K562 (cell line): ENCODE data around the gene TXNL4A. TPM values are rescaled to one million over a fixed set of nuclear protein-coding genes. Genes with fewer than 3 reads are reported as not detected.

Experiments
- CHAMP1 ChIP-seq: fragments of 450-650 bp; IDR thresholded peaks from 2 replicates; pipeline ENCODE4 v1.6.1; 2016; ENCODE audit warnings: mild to moderate bottlenecking
- DLX4 ChIP-seq: fragments of 250-450 bp; sonication (Bioruptor Pico); IDR thresholded peaks from 2 replicates; pipeline ENCODE4 v1.6.1; 2021; ENCODE audit warnings: mild to moderate bottlenecking
- HNRNPH1 ChIP-seq: fragments of 200-400 bp; formaldehyde crosslinking; optimal IDR thresholded peaks from 2 replicates; pipeline ENCODE3; 2017; ENCODE audit warnings: low read depth, mild to moderate bottlenecking, low read length, moderate library complexity
- MTA2 ChIP-seq: fragments of 450-650 bp; IDR thresholded peaks from 2 replicates; pipeline ENCODE4 v1.6.1; 2016; ENCODE audit warnings: low read depth
- NR2C2 ChIP-seq, 2 experiments: fragments of 200-800 bp in 1 of 2; sonication (Bioruptor generic) in 1 of 2; sonication (generic) in 1 of 2; formaldehyde crosslinking in 1 of 2; IDR thresholded peaks; 2 replicates each; pipeline versions ENCODE4 v1.6.1 to v1.8.0; 2016 to 2022; ENCODE audit warnings: mild to moderate bottlenecking in 1 of 2, missing compliant biosample characterization in 1 of 2, missing genetic modification characterization in 1 of 2, missing genetic modification reagents in 1 of 2
- POLR2B ChIP-seq: fragments of 450-650 bp; IDR thresholded peaks from 2 replicates; pipeline ENCODE4 v1.6.1; 2018; ENCODE audit warnings: low read depth; ENCODE audit not compliant: partially characterized antibody
- RBBP5 ChIP-seq: fragments of 200-600 bp; sonication (generic); IDR thresholded peaks from 2 replicates; pipeline ENCODE4 v1.6.1; 2012; ENCODE audit warnings: borderline replicate concordance, mild to moderate bottlenecking, low read length, control low read depth, inconsistent platforms; ENCODE audit not compliant: insufficient read depth, poor library complexity, severe bottlenecking
- SIN3B ChIP-seq: fragments of 450-650 bp; IDR thresholded peaks from 2 replicates; pipeline ENCODE4 v1.6.1; 2017; ENCODE audit warnings: low read depth, mild to moderate bottlenecking, moderate library complexity
- THRB ChIP-seq: fragments of 450-650 bp; formaldehyde crosslinking; conservative IDR thresholded peaks from 2 replicates; pipeline ENCODE4 v1.4.0; 2022; ENCODE audit warnings: mild to moderate bottlenecking, missing genetic modification characterization
- ZBTB7A ChIP-seq: IDR thresholded peaks from 2 replicates; pipeline ENCODE4 v1.6.1; 2011; ENCODE audit warnings: low read depth, mild to moderate bottlenecking, low read length, moderate library complexity, borderline replicate concordance; ENCODE audit not compliant: control insufficient read depth
- ZNF12 ChIP-seq: sonication (generic); formaldehyde crosslinking; IDR thresholded peaks from 2 replicates; pipeline ENCODE4 v1.4.0; 2020; ENCODE audit warnings: mild to moderate bottlenecking, missing genetic modification reagents
- ZNF175 ChIP-seq: fragments of 200-800 bp; sonication (Bioruptor generic); IDR thresholded peaks from 2 replicates; pipeline ENCODE4 v1.6.1; 2016; ENCODE audit warnings: low read depth, mild to moderate bottlenecking, missing genetic modification characterization, missing compliant biosample characterization
- ZNF23 ChIP-seq: fragments of 250-450 bp; sonication (Bioruptor Pico); IDR thresholded peaks from 2 replicates; pipeline ENCODE4 v1.4.0; 2020; ENCODE audit warnings: mild to moderate bottlenecking
- ZNF696 ChIP-seq: fragments of 250-450 bp; sonication (Bioruptor Pico); conservative IDR thresholded peaks from 2 replicates; pipeline ENCODE4 v1.4.0; 2020; ENCODE audit warnings: mild to moderate bottlenecking, moderate library complexity
- polyA plus RNA-seq, 8 experiments: library from polyadenylated mRNA; depleted of rRNA in 4 of 8; stranded (reverse) in 5 of 8; unstranded in 3 of 8; fragments of >200 nt; fragmentation: Nextera tagmentation in 2 of 8; fragmentation: Illumina TruSeq in 1 of 8; extraction: Ambion mirVana in 2 of 8; extraction: Trizol in 1 of 8; gene quantifications; 2 replicates each; pipeline versions ENCODE4 v1.2.1 to v1.2.3, GENCODE V29; 2011 to 2014; ENCODE audit warnings: inconsistent platforms in 1 of 8, missing spikeins in 1 of 8
- total RNA-seq, 7 experiments: library from RNA; depleted of rRNA in 6 of 7; stranded (reverse); fragments of >200 nt in 6 of 7; fragmentation: Illumina TruSeq in 2 of 7; extraction: Trizol in 2 of 7; gene quantifications; 2 replicates each; pipeline versions ENCODE4 v1.2.1 to v1.2.3, GENCODE V29; 2011 to 2021; ENCODE audit warnings: low replicate concordance in 1 of 7
- TF ChIP-seq, protein P1 (sequence below): fragments of 250-450 bp; sonication (Bioruptor Pico); IDR thresholded peaks from 2 replicates; pipeline ENCODE4 v1.8.0; 2021; ENCODE audit warnings: moderate library complexity, mild to moderate bottlenecking, inconsistent platforms
- TF ChIP-seq, protein P2 (sequence below): fragments of 250-450 bp; sonication (Bioruptor Pico); IDR thresholded peaks from 2 replicates; pipeline ENCODE4 v1.4.0; 2020; ENCODE audit warnings: mild to moderate bottlenecking, moderate library complexity, borderline replicate concordance

The TXNL4A gene
- total and polyA plus RNA-seq, 9 of the 15 experiments (the other 6 are each of a cell fraction or from before 2014, with no cell fraction given): 27.0 to 132 (median 87.5) TPM

DNA sequence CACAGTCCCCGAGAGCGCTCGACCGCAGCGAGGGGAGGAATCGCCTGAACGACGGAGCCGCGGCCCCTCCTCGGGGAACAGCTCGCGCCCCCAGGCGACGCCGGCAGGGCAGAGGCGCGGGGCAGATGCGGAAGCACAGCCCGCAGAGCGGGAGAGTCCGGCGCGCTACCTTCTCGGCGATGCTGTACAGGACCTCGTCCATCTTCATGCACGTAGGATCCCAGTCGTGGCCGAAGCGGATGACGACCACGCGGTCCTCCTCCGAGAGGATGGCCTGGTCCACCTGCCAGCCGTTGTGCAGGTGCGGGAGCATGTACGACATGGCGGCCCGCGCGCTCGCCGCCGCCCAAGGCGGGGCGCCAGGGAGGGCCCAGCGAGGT lies 302 bp downstream of the TXNL4A start (continued):
- TF ChIP-seq CHAMP1: no peak
- TF ChIP-seq, protein P1, sequence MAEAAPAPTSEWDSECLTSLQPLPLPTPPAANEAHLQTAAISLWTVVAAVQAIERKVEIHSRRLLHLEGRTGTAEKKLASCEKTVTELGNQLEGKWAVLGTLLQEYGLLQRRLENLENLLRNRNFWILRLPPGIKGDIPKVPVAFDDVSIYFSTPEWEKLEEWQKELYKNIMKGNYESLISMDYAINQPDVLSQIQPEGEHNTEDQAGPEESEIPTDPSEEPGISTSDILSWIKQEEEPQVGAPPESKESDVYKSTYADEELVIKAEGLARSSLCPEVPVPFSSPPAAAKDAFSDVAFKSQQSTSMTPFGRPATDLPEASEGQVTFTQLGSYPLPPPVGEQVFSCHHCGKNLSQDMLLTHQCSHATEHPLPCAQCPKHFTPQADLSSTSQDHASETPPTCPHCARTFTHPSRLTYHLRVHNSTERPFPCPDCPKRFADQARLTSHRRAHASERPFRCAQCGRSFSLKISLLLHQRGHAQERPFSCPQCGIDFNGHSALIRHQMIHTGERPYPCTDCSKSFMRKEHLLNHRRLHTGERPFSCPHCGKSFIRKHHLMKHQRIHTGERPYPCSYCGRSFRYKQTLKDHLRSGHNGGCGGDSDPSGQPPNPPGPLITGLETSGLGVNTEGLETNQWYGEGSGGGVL (CRISPR knock-in tag): no peak
- TF ChIP-seq NR2C2 (CRISPR knock-in tag; IDR thresholded peaks at IDR 0.05): no peak
- TF ChIP-seq NR2C2 (tag; IDR thresholded peaks at IDR 0.05): 0 out of 2 replicates have a peak, but pooled peaks have one; percentile 22
- no peak for TF ChIP-seq THRB
- no peak for TF ChIP-seq ZNF175 (CRISPR knock-in tag)
- TF ChIP-seq ZNF696 (CRISPR knock-in tag): no peak
- no peak for TF ChIP-seq POLR2B
- TF ChIP-seq ZNF23 (CRISPR knock-in tag): no peak
- TF ChIP-seq ZNF12 (CRISPR knock-in tag): no peak
- peak; percentile 46; the same call in 1 of the 2 replicates for TF ChIP-seq ZBTB7A
- peak; percentile 92 for TF ChIP-seq RBBP5
- TF ChIP-seq DLX4 (CRISPR knock-in tag): no peak
- TF ChIP-seq, protein P2, sequence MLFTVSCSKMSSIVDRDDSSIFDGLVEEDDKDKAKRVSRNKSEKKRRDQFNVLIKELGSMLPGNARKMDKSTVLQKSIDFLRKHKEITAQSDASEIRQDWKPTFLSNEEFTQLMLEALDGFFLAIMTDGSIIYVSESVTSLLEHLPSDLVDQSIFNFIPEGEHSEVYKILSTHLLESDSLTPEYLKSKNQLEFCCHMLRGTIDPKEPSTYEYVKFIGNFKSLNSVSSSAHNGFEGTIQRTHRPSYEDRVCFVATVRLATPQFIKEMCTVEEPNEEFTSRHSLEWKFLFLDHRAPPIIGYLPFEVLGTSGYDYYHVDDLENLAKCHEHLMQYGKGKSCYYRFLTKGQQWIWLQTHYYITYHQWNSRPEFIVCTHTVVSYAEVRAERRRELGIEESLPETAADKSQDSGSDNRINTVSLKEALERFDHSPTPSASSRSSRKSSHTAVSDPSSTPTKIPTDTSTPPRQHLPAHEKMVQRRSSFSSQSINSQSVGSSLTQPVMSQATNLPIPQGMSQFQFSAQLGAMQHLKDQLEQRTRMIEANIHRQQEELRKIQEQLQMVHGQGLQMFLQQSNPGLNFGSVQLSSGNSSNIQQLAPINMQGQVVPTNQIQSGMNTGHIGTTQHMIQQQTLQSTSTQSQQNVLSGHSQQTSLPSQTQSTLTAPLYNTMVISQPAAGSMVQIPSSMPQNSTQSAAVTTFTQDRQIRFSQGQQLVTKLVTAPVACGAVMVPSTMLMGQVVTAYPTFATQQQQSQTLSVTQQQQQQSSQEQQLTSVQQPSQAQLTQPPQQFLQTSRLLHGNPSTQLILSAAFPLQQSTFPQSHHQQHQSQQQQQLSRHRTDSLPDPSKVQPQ (CRISPR knock-in tag): no peak
- no peak for TF ChIP-seq MTA2
- no peak for TF ChIP-seq SIN3B
- TF ChIP-seq HNRNPH1: no peak
